Mucosa of descending colon (tissue), 3 donors: ENCODE data around the gene MBOAT1. TPM values are rescaled to one million over a fixed set of nuclear protein-coding genes. Genes with fewer than 3 reads are reported as not detected.

Experiments used
- ATAC-seq: fragments of 200-7000 bp; cut with Tn5 transposase; one replicate; pipeline ENCODE4 v1.9.1; 2020; ENCODE audit warnings: mild to moderate bottlenecking, moderate library complexity
- DNase-seq, 3 donors: peaks; one replicate each; pipeline ENCODE4 v3.0.0-alpha.2; 2020
- H3K36me3 ChIP-seq: fragments of 200-600 bp; one replicate; pipeline ENCODE4 v1.8.0; 2021; ENCODE audit warnings: low read depth, mild to moderate bottlenecking
- H3K4me1 ChIP-seq: fragments of 200-600 bp; one replicate; pipeline ENCODE4 v1.8.0; 2021; ENCODE audit warnings: low read depth, mild to moderate bottlenecking
- H3K4me3 ChIP-seq: fragments of 200-600 bp; one replicate; pipeline ENCODE4 v1.8.0; 2021; ENCODE audit warnings: mild to moderate bottlenecking
- H3K9me3 ChIP-seq: fragments of 200-600 bp; one replicate; pipeline ENCODE4 v1.8.0; 2021; ENCODE audit warnings: mild to moderate bottlenecking
- CTCF ChIP-seq: fragments of 200-600 bp; IDR thresholded peaks from one replicate; pipeline ENCODE4 v1.8.0; 2022; ENCODE audit warnings: antibody characterized with exemption, mild to moderate bottlenecking
- intact Hi-C, 2 donors: fragments of 100-400 bp; cut with DNase I in 1 of 2; cut with micrococcal nuclease in 1 of 2; formaldehyde crosslinking; loops; one replicate each; pipeline versions ENCODE4 v1.11.0 to v1.11.1; 2022; cut with DNase I, micrococcal nuclease
- total RNA-seq, 3 donors: library from RNA; stranded (reverse); fragmentation: NEBNext Ultra II Directional in 2 of 3; extraction: Animal tissue kit (Norgen Biotek cat#: 25700) in 2 of 3; gene quantifications; one replicate each; pipeline versions ENCODE4 v1.2.1 to v1.2.4, GENCODE V29; 2021 to 2023
- donor health status: DM: no; HTN: no; CAD: no; lungs with moderate emphysema.
- donor health status: DM: no; HTN: no; CAD: no.
- donor health status: DM: no; HTN: yes; CAD: no.

Gene MBOAT1
- total RNA-seq, 3 donors from 2014 or later, result 33.7 to 77.0 (median 54.4) TPM

GRCh38 chr6:20102397-20103073, 109.7 kb downstream of the MBOAT1 start:
- H3K36me3 ChIP-seq, result no peaks in the 10 kb centered on the region
- no peak for TF ChIP-seq CTCF
- no peaks in the 10 kb centered on the region for H3K9me3 ChIP-seq
- intact Hi-C loops, result no loop called here
- no peak for ATAC-seq
- no peaks in the 10 kb centered on the region for H3K4me1 ChIP-seq
- H3K4me3 ChIP-seq, result no peak overlapping the region
- DNase-seq, result no peak

- intact Hi-C loops, result loop anchor here in 1 of 2 donors (10.0 kb wide), 1 partner anchor 426 kb away; no protein-coding TSS in a partner anchor
- Histone ChIP-seq H3K9me3 (no peaks in the 10 kb centered on the region), H3K36me3 (no peaks in the 10 kb centered on the region), H3K4me3 (no peak overlapping the region), H3K4me1 (no peaks in the 10 kb centered on the region)
- DNase-seq (no peak), ATAC-seq (no peak)
- no peak for TF ChIP-seq CTCF
Measured at GRCh38 chr6:20099156-20099555, 113.1 kb downstream of the MBOAT1 start.

- no peaks in the 10 kb centered on the region for H3K9me3 ChIP-seq
- no peak overlapping the region for H3K4me3 ChIP-seq
- no peak for TF ChIP-seq CTCF
- H3K4me1 ChIP-seq, result no peaks in the 10 kb centered on the region
- no peaks in the 10 kb centered on the region for H3K36me3 ChIP-seq
- ATAC-seq (no peak), DNase-seq (no peak)
- intact Hi-C loops, result loop anchor here in 1 of 2 donors (10.0 kb wide), 1 partner anchor 426 kb away; no protein-coding TSS in a partner anchor
Measured at GRCh38 chr6:20098267-20098876, 113.9 kb downstream of the MBOAT1 start.

GRCh38 chr6:20096536-20096935, 115.7 kb downstream of the MBOAT1 start:
- H3K36me3 ChIP-seq, result no peaks in the 10 kb centered on the region
- ATAC-seq (no peak), DNase-seq (no peak)
- no peak for TF ChIP-seq CTCF
- H3K4me1 ChIP-seq, result no peaks in the 10 kb centered on the region
- H3K4me3 ChIP-seq, result no peak overlapping the region
- intact Hi-C loops, result loop anchor here in 1 of 2 donors (10.0 kb wide), 1 partner anchor 428 kb away; no protein-coding TSS in a partner anchor
- no peaks in the 10 kb centered on the region for H3K9me3 ChIP-seq

GRCh38 chr6:20095436-20095835, 116.8 kb downstream of the MBOAT1 start:
- ATAC-seq (no peak), DNase-seq (no peak)
- no peak overlapping the region for H3K4me3 ChIP-seq
- H3K36me3 ChIP-seq, result no peaks in the 10 kb centered on the region
- no peak for TF ChIP-seq CTCF
- H3K4me1 ChIP-seq, result no peaks in the 10 kb centered on the region
- no peaks in the 10 kb centered on the region for H3K9me3 ChIP-seq
- intact Hi-C loops, result loop anchor here in 1 of 2 donors (10.0 kb wide), 1 partner anchor 429 kb away; no protein-coding TSS in a partner anchor
